T-helper 9 cell (primary cell): ENCODE data around the gene PLSCR4.

ENCODE experiments used
- DNase-seq: peaks from one replicate; pipeline ENCODE4 v3.0.0-alpha.2; 2020

Gene PLSCR4

GRCh38 chr3:146189519-146190173 lies 61.3 kb downstream of the PLSCR4 start:
- no peak for DNase-seq

DNA sequence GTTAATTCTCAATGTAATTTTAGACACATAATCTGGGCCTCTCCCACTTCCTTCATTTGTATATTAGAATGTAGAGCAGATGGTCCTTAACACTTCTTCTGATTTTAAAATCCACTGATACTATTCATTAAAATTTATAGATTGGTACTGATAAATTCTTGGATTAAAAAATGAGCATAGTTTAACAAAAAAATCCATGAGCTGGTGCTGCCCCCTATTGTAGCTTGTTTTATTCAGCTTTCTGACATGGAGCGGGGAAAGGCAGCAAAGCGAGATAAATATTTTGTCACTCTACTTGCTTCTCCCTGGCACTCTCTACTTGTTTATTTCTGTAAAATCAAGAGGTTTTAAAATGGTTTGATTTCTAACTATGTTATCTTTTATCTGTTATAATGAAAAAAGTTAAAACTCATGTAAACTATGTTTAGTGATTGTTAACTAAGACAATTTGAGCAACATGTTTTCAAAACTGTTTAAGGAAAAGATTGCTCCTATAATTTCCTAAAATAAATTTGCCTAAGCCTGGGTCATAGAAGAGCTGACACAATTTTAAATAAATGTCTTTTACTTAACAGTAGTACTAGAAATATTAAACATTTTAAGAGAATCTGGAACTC lies 63.5 kb downstream of the PLSCR4 start:
- no peak for DNase-seq

- no peak for DNase-seq
These were observed 66.5 kb downstream of the PLSCR4 start for GRCh38 chr3:146184241-146185015.

GRCh38 chr3:146181216-146181615 lies 69.7 kb downstream of the PLSCR4 start:
- DNase-seq: no peak

GRCh38 chr3:146180376-146180775 lies 70.5 kb downstream of the PLSCR4 start:
- DNase-seq: no peak

DNA sequence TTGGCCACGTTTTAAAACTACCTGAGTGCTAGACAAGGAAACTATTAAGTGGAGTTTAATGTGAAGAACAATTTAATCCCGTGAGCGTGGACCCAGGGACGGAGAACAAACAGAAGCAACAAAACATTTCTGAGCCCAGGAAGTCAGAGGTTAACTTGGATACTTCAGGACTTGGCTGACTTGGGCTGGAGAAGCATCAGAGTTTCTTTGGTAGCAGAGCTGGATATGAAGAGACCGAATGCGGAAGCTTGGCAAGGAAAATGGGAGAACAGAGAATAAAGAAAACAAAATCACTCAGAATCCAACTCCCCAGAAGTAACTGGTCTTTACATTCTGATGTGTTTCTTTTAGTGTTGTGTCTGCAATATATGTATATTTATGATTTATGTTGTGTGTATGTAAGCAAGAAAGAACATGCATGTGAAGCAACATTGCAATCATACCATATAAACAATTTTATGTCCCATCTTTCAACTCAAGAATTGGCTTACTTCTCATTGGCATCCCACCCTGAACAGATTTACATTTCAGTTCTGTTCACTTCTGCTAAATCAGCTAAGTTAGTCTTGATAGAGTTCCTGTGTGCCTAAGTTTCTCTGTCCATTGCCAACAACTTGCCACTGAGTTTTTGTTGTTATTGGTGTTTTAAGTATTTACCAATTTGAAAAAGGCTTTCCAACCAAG lies 72.8 kb downstream of the PLSCR4 start:
- no peak for DNase-seq

- no peak for DNase-seq
These were observed 73.4 kb downstream of the PLSCR4 start for GRCh38 chr3:146177519-146177918.

- no peak for DNase-seq
These were observed 73.8 kb downstream of the PLSCR4 start for GRCh38 chr3:146177072-146177471.

- DNase-seq: no peak
These were observed 78.3 kb downstream of the PLSCR4 start for GRCh38 chr3:146172586-146172985.

DNA sequence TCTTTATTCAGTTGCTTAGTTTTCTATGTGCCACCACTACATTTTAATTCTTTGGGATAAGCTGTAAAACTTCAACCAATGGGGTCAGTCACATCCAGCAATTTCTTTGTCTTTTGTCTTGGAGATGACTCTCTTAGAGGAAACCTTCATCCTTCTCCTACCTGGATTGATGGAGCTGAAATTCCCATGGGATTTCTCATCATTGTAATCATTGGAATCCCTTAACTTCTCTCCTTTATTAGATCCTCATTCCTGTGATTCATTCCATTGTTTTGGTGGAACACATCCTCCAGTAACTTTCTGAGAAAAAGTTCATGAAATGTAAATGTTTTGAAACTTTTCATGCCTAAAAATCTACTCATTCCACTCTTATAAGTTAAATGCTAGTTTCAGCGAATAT lies 80.3 kb downstream of the PLSCR4 start:
- no peak for DNase-seq

GRCh38 chr3:146169891-146170290 lies 81.0 kb downstream of the PLSCR4 start:
- DNase-seq: no peak

DNA sequence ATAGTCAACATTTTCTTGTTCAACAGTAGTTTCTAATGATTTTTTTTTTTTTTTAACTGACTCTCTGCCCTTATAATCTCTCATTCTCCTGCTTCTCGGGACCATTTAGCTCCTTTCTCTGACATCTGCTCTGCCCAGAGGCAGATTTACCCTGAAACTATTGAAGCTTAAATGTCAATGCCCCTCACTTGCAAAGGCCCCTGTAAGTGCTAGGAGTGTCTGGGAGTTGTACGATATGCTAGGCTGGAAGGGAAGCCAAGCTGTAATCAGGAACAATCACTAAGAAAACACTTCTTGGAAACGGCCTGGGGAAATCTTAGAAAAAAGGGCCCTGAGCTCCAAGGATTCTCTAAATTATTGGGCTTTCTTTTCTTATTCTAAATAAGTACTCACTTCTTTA lies 84.1 kb downstream of the PLSCR4 start:
- no peak for DNase-seq

DNA sequence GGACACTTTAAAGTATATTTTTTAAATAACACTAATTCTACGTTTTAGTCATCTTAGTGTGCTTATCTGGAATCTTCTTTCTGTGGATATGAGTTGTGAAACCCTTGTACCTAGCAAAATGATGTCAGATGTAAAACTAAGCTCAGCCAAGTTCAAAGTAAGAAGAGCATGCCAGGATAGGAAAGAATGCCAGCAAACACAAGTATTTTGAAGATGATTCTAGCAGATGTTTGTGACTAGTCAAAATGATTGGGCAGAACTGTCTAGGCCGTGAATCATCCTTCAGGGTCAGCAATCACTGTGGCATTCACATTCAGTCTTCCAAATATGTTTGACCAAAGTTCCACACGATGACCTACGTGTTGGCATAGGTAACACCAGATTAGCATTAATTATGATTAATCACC lies 84.5 kb downstream of the PLSCR4 start:
- no peak for DNase-seq

DNA sequence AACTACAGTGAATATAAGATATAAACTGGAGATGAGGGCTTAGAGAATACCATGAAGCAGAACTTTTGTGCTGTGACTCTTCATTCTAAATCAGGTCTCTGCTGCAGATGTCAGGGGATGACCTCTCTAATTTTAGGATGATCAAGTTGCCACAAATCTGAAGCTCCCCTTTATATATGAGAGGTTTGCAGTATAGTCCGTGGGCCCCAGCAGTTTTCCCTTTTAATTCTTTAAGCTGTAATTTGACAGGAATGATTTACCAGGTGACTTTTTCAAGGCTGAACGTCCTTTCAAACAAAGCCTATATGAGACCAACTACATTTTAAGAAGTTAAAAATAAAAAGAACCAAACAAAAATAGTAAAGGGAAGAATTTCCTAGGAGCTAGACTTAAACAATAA lies 85.0 kb downstream of the PLSCR4 start:
- no peak for DNase-seq

GRCh38 chr3:146164971-146165769 lies 85.7 kb downstream of the PLSCR4 start:
- no peak for DNase-seq

- DNase-seq: no peak
These were observed 86.4 kb downstream of the PLSCR4 start for GRCh38 chr3:146164506-146164905.

DNA sequence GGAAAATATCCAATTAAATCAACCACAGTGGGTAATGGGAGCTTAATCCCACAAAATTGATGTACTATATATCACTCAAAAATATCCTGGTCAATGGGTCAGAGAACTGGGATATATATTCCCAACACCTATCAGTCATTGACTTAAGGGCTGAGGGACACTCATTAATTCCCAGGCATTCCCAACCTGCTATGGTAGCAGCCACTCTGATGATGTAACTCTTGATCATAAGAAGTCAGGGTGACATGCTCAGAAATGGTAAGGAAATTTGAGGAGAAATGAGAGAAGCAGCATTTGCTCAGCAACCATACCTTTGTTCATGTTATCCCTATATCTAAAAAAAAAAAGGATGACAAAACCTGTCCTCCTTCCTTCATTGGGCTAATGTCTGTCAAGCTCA lies 86.8 kb downstream of the PLSCR4 start:
- DNase-seq: no peak

DNA sequence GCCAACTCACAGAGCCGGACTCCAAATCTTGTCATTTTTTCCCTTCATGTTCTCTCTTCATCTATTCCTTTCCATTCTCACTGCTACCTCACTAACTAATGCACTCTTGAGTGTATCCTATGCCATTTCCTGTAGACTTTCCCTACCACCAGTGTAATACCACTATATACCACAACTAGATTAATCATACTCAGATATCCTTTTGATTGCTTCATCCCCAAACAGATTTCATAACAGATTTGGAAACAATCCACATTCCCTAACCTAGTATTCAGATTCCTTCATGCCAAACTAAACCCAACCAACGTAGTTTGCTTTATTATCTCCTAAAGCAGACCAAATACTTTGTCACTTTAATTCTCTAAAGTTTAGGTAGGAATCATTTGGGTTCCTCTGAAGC lies 87.3 kb downstream of the PLSCR4 start:
- no peak for DNase-seq

DNA sequence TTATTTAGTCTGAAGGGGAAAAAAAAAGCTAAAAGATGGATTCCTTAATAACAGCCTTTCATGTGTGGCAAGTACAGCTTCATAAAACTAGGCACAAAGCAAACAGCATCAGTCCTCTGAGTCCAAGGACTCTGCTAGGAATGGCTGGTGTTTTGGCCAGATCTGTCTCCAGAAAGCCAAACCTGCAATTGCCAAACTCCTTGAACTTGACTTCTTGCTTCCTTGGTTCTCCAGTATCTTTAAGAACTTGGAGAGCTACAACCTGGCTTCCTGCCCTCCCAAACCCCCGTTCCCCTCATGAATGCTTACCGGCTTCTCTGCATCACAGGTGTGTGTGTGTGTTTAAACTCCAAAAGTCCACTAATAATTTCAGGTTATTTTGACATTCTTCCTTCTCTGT lies 88.3 kb downstream of the PLSCR4 start:
- DNase-seq: no peak

GRCh38 chr3:146161663-146162002 lies 89.3 kb downstream of the PLSCR4 start:
- no peak for DNase-seq

GRCh38 chr3:146160964-146161662 lies 89.8 kb downstream of the PLSCR4 start, which contains the start of gene PLOD2:
Gene PLOD2 (minus strand): TSS chr3:146161184. CDS start chr3:146160989, 195 bp downstream.
- no peak for DNase-seq
